K562 (cell line): Measurements from ENCODE around the gene NINJ2. TPM values are rescaled to one million over a fixed set of nuclear protein-coding genes. Genes with fewer than 3 reads are reported as not detected.

Source experiments
- ATAC-seq: fragments of 200-7000 bp; cut with Tn5 transposase; 3 replicates; pipeline ENCODE4 v1.9.1; 2020; ENCODE audit warnings: moderate library complexity
- BruUV-seq: library from RNA; stranded (reverse); fragments of 400-500 nt; replicated peaks from 2 replicates; lab custom pipeline; 2021; lab: Mats Ljungman, UMichigan
- CTCF ChIA-PET: fragments of 300-600 bp; formaldehyde crosslinking; extraction: SDS; loops from one replicate; lab custom pipeline; 2021; ENCODE audit warnings: low intra/inter-chr PET ratio; lab: Yijun Ruan, JAX
- POLR2A ChIA-PET: fragments of 300-600, 350-650 bp; sonication (Branson Sonifier 250); formaldehyde crosslinking; extraction: SDS; loops from one replicate; lab custom pipeline; 2021; ENCODE audit warnings: antibody characterized with exemption, inconsistent platforms; lab: Yijun Ruan, JAX
- DNase-seq, 4 experiments: peaks; one replicate each; pipeline versions ENCODE4 v3.0.0 to v3.0.0-alpha.2; 2011 to 2018; ENCODE audit warnings: low spot score in 3 of 4, mixed read lengths in 3 of 4; ENCODE audit errors: extremely low read depth in 1 of 4
- FAIRE-seq: peaks from 2 replicates; lab custom pipeline; 2011; peaks lifted over from hg19 to GRCh38; lab: Jason Lieb, UNC
- H2AFZ ChIP-seq: 2 replicates; pipeline ENCODE4 v1.6.0; 2011; ENCODE audit warnings: low read depth, low read length, control low read depth, inconsistent platforms
- H3K27ac ChIP-seq: fragments of 200-600 bp; 3 replicates; pipeline ENCODE4 v1.8.0; 2011; ENCODE audit warnings: low read depth, mild to moderate bottlenecking, control low read depth, inconsistent platforms, low read length, moderate library complexity, mixed read lengths; ENCODE audit errors: extremely low read depth
- H3K27me3 ChIP-seq, 2 experiments: fragments of 300-600 bp in 1 of 2; 2 replicates in 1 of 2; 3 replicates in 1 of 2; pipeline versions ENCODE4 v1.6.0 to v1.8.0; 2011; ENCODE audit warnings: inconsistent platforms in 2 of 2, low read length in 2 of 2, mild to moderate bottlenecking in 1 of 2, mixed read lengths in 1 of 2, moderate library complexity in 1 of 2; ENCODE audit not compliant: control insufficient read depth in 2 of 2, insufficient read depth in 2 of 2
- H3K36me3 ChIP-seq: fragments of 300-600 bp; 3 replicates; pipeline ENCODE4 v1.8.0; 2011; ENCODE audit warnings: mild to moderate bottlenecking, low read length, inconsistent platforms; ENCODE audit not compliant: control insufficient read depth, insufficient read depth
- H3K4me1 ChIP-seq, 2 experiments: fragments of 200-600 bp in 1 of 2; replicated peaks in 1 of 2; 2 replicates in 1 of 2; 3 replicates in 1 of 2; pipeline versions ENCODE4 v1.5.1 to v1.8.0; 2011; ENCODE audit warnings: inconsistent platforms in 2 of 2, low read length in 2 of 2, mild to moderate bottlenecking in 1 of 2, mixed read lengths in 1 of 2, moderate library complexity in 1 of 2; ENCODE audit not compliant: control insufficient read depth in 2 of 2, insufficient read depth in 2 of 2
- H3K4me2 ChIP-seq: 2 replicates; pipeline ENCODE4 v1.6.1; 2011; ENCODE audit warnings: low read length, control low read depth, inconsistent platforms, mixed read lengths; ENCODE audit not compliant: insufficient read depth
- H3K4me3 ChIP-seq: fragments of 200-600 bp; sonication (generic), shearing (Covaris generic); 2 replicates; pipeline ENCODE4 v1.5.1; 2016; ENCODE audit warnings: control low read depth, inconsistent platforms
- H3K79me2 ChIP-seq: fragments of 200-600 bp; 3 replicates; pipeline ENCODE4 v1.8.0; 2011; ENCODE audit warnings: low read length, inconsistent platforms; ENCODE audit not compliant: control insufficient read depth, insufficient read depth
- H3K9ac ChIP-seq, 2 experiments: 2 replicates each; pipeline versions ENCODE4 v1.6.0 to v1.6.1; 2011; ENCODE audit warnings: low read depth in 2 of 2, low read length in 2 of 2, control low read depth in 1 of 2, inconsistent platforms in 1 of 2, mild to moderate bottlenecking in 1 of 2, mixed read lengths in 1 of 2; ENCODE audit not compliant: insufficient read depth in 1 of 2
- H3K9me1 ChIP-seq: one replicate; pipeline ENCODE4 v1.6.0; 2011; ENCODE audit warnings: inconsistent platforms, mild to moderate bottlenecking, low read length, moderate library complexity; ENCODE audit not compliant: control insufficient read depth, insufficient read depth
- H3K9me3 ChIP-seq: replicated peaks from 2 replicates; pipeline ENCODE4 v1.5.1; 2011; ENCODE audit warnings: low read depth, low read length, inconsistent platforms; ENCODE audit not compliant: control insufficient read depth, insufficient read depth
- H4K20me1 ChIP-seq: replicated peaks from 2 replicates; pipeline ENCODE4 v1.6.1; 2011; ENCODE audit warnings: low read length, inconsistent platforms, mixed read lengths; ENCODE audit not compliant: control insufficient read depth, insufficient read depth
- E2F8 ChIP-seq: fragments of 450-650 bp; IDR thresholded peaks from 2 replicates; pipeline ENCODE4 v1.7.1; 2018; ENCODE audit warnings: mild to moderate bottlenecking, low read depth; ENCODE audit not compliant: partially characterized antibody
- RBM15 ChIP-seq: fragments of 200-400 bp; formaldehyde crosslinking; IDR thresholded peaks from 2 replicates; pipeline ENCODE4 v1.6.1; 2018; ENCODE audit warnings: mild to moderate bottlenecking, low read length, moderate library complexity; ENCODE audit not compliant: insufficient read depth
- ZFX ChIP-seq: sonication (generic); formaldehyde crosslinking; IDR thresholded peaks from 2 replicates; pipeline ENCODE4 v1.8.0; 2022; ENCODE audit warnings: mild to moderate bottlenecking, missing genetic modification reagents, moderate library complexity
- WGBS: fragments of 100-300 bp; shearing (Covaris generic); methylation state at CpG from one replicate; pipeline ENCODE4 v1.1.6; 2016; ENCODE audit warnings: low coverage, mixed read lengths; ENCODE audit not compliant: insufficient coverage; ENCODE audit errors: missing lambda C conversion rate; 5-methylcytosine and 5-hydroxymethylcytosine counted together
- in situ Hi-C: fragments of 300-500 bp; cut with MboI; formaldehyde crosslinking; loops from 4 replicates; pipeline ENCODE4 v1.15.0; 2018; ENCODE audit warnings: inconsistent platforms, mixed read lengths
- intact Hi-C: fragments of 100-400 bp; cut with micrococcal nuclease; formaldehyde crosslinking; loops from 2 replicates; pipeline ENCODE4 v1.14.2; 2022
- polyA plus RNA-seq, 8 experiments: library from polyadenylated mRNA; depleted of rRNA in 4 of 8; stranded (reverse) in 5 of 8; unstranded in 3 of 8; fragments of >200 nt; fragmentation: Nextera tagmentation in 2 of 8; fragmentation: Illumina TruSeq in 1 of 8; extraction: Ambion mirVana in 2 of 8; extraction: Trizol in 1 of 8; gene quantifications; 2 replicates each; pipeline versions ENCODE4 v1.2.1 to v1.2.3, GENCODE V29; 2011 to 2014; ENCODE audit warnings: inconsistent platforms in 1 of 8, missing spikeins in 1 of 8
- total RNA-seq, 7 experiments: library from RNA; depleted of rRNA in 6 of 7; stranded (reverse); fragments of >200 nt in 6 of 7; fragmentation: Illumina TruSeq in 2 of 7; extraction: Trizol in 2 of 7; gene quantifications; 2 replicates each; pipeline versions ENCODE4 v1.2.1 to v1.2.3, GENCODE V29; 2011 to 2021; ENCODE audit warnings: low replicate concordance in 1 of 7
- TF ChIP-seq, protein P1 (sequence below): IDR thresholded peaks from 3 replicates; pipeline ENCODE4 v1.6.1; 2011; ENCODE audit warnings: borderline replicate concordance, mild to moderate bottlenecking, moderate library complexity; ENCODE audit not compliant: insufficient read length; ENCODE audit errors: extremely low read depth
- TF ChIP-seq, protein P2 (sequence below), 3 experiments: fragments of 200-800 bp in 1 of 3; sonication (Bioruptor generic) in 1 of 3; sonication (generic) in 1 of 3; formaldehyde crosslinking in 1 of 3; IDR thresholded peaks; 2 replicates each; pipeline versions ENCODE4 v1.6.1 to v1.8.0; 2016 to 2022; ENCODE audit warnings: mild to moderate bottlenecking in 2 of 3, missing compliant biosample characterization in 2 of 3, missing genetic modification characterization in 2 of 3, missing genetic modification reagents in 1 of 3

NINJ2 gene
- total and polyA plus RNA-seq, 9 of the 15 experiments (the other 6 are each of a cell fraction or from before 2014, with no cell fraction given) = 2.6 to 16.0 (median 4.5) TPM

DNA sequence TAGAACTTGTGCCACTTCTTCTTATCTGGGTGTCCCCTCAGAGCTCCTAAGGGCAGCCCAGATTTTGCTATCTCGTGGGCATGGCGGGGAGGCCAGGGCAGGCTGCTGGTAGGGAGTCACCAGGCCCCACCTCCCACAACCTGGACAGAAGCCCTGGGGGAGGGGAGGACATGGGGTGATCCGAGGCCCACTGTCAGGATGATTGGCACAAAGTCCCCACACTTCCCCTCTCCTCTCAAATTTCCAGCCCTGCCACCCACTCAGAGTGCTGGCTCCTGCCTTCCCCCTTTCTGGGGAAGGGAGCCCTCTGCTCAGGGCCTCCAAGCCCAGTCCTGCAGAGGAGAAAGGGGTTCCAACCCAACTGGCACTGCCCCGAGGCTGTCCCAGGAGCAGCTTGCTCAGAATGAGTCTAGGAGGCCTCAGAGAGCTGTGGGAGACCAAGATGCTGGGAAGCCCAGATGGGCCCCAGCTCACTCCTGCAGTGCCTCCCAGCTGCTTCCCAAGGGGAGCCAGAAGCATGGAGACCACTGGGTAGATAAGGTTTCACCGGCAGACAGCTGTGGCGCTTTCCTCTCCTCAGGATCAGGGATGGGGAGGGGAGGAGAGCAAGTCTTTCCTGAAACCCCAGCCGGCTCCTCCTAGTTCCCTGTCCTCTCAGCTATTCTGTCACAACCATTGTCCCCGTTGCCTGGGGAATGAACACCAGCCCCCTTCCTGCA, 120.7 kb downstream of the NINJ2 start (continued):
- TF ChIP-seq RBM15 (no peak), E2F8 (no peak)
- TF ChIP-seq, all 486 proteins: peak for 0

DNA sequence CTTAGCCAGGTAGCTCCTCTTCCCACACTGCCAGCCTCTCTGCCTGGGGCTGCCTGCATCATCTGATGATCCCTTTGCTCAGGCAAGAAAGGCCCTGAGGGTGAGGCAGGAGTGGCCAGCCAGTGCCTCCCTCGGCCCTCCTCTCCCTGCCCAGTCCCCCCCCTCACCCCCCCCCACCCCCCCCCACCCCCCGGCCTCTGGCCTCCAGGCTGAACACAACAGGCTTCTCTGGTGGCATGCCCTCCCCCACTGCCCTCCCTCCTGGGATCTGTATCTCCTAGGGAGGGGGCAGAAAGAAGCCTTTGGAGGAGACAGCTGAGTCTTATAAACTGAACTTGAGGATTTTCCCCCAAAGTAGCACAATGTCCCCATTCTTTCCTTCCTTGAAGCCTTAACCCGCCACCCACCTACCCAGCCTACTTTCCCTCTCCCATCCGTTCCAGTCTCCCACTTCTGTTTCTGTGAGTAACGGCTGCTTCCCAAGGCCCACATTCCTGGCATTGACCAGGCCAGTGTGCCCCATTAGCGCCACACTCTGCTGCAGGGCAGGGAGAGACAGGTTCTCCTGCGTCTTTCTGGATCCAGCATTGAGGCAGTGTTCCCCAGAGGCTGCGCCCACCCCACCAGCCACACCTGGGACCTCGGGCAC, 121.4 kb downstream of the NINJ2 start:
- no TSS peak for BruUV-seq
- Histone ChIP-seq H3K27me3 (peaks cover 3 to 26% of the 10 kb centered on the region in 2 experiments; a peak in 3 of 5 replicates), H3K9me1 (peaks cover 3% of the 10 kb centered on the region), H2AFZ (no peak overlapping the region), H3K9me3 (no peaks in the 10 kb centered on the region), H3K4me1 (peaks cover 0 to 7% of the 10 kb centered on the region in 2 experiments; a peak in 2 of 5 replicates), H3K4me3 (no peak overlapping the region), H3K79me2 (no peaks in the 10 kb centered on the region), H3K9ac (no peak overlapping the region), H3K4me2 (no peak overlapping the region), H4K20me1 (0 out of 2 replicates have a peak, but pooled peaks cover 5% of the 10 kb centered on the region), H3K36me3 (no peaks in the 10 kb centered on the region), H3K27ac (no peak overlapping the region)
- intact Hi-C loops (no loop called here), in situ Hi-C loops (loop anchor here (5.0 kb wide), 1 partner anchor 84 kb away; the partner anchor contains the start of gene B4GALNT3)
- CTCF ChIA-PET = no interaction called here
- FAIRE-seq (no peak), DNase-seq (no peak), ATAC-seq (no peak)
- POLR2A ChIA-PET = no interaction called here
- TF ChIP-seq, protein P1, sequence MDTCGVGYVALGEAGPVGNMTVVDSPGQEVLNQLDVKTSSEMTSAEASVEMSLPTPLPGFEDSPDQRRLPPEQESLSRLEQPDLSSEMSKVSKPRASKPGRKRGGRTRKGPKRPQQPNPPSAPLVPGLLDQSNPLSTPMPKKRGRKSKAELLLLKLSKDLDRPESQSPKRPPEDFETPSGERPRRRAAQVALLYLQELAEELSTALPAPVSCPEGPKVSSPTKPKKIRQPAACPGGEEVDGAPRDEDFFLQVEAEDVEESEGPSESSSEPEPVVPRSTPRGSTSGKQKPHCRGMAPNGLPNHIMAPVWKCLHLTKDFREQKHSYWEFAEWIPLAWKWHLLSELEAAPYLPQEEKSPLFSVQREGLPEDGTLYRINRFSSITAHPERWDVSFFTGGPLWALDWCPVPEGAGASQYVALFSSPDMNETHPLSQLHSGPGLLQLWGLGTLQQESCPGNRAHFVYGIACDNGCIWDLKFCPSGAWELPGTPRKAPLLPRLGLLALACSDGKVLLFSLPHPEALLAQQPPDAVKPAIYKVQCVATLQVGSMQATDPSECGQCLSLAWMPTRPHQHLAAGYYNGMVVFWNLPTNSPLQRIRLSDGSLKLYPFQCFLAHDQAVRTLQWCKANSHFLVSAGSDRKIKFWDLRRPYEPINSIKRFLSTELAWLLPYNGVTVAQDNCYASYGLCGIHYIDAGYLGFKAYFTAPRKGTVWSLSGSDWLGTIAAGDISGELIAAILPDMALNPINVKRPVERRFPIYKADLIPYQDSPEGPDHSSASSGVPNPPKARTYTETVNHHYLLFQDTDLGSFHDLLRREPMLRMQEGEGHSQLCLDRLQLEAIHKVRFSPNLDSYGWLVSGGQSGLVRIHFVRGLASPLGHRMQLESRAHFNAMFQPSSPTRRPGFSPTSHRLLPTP = no peak
- TF ChIP-seq, protein P2, sequence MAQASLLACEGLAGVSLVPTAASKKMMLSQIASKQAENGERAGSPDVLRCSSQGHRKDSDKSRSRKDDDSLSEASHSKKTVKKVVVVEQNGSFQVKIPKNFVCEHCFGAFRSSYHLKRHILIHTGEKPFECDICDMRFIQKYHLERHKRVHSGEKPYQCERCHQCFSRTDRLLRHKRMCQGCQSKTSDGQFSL (CRISPR knock-in tag; IDR thresholded peaks at IDR 0.05) = no peak
- TF ChIP-seq, protein P2 (tag; IDR thresholded peaks at IDR 0.05) = 0 out of 4 replicates have a peak, but pooled peaks of 1 of the 2 experiments have one; percentile 46
- no peak for TF ChIP-seq ZFX
- WGBS = 0% methylated on average over 6 of the region's 9 CpGs
